HL-60 (cell line): Measurements from ENCODE around the gene HACD2.

Source experiments
- DNase-seq, 2 experiments: peaks; one replicate each; pipeline ENCODE4 v3.0.0-alpha.2; 2010 to 2020; ENCODE audit warnings: low read depth in 1 of 2, low spot score in 1 of 2
- H3K27ac ChIP-seq: fragments of 250-450 bp; sonication (Bioruptor Pico); replicated peaks from 2 replicates; pipeline ENCODE4 v1.5.1; 2020; ENCODE audit warnings: mild to moderate bottlenecking, moderate library complexity
- H3K27me3 ChIP-seq: fragments of 250-450 bp; sonication (Bioruptor Pico); 2 replicates; pipeline ENCODE4 v1.5.1; 2021; ENCODE audit warnings: mild to moderate bottlenecking, moderate library complexity; ENCODE audit not compliant: insufficient read depth, poor library complexity, severe bottlenecking
- H3K4me3 ChIP-seq: replicated peaks from 2 replicates; pipeline ENCODE4 v1.5.1; 2011; ENCODE audit warnings: mild to moderate bottlenecking, control low read depth, low read length; ENCODE audit not compliant: insufficient read depth
- GABPA ChIP-seq: IDR thresholded peaks from 2 replicates; pipeline ENCODE4 v1.6.1; 2012; ENCODE audit warnings: low read depth
- POLR2AphosphoS5 ChIP-seq: IDR thresholded peaks from 2 replicates; pipeline ENCODE4 v1.6.1; 2012; ENCODE audit warnings: low read depth
- SPI1 ChIP-seq: IDR thresholded peaks from 2 replicates; pipeline ENCODE4 v1.6.1; 2012; ENCODE audit warnings: low read depth, mild to moderate bottlenecking, borderline replicate concordance
- TF ChIP-seq, protein P1 (sequence below): IDR thresholded peaks from one replicate; pipeline ENCODE4 v1.5.1; 2011; ENCODE audit warnings: low read length, control low read depth, inconsistent platforms; ENCODE audit not compliant: insufficient read depth
- TF ChIP-seq, protein P2 (sequence below): IDR thresholded peaks from 2 replicates; pipeline ENCODE4 v1.6.1; 2012; ENCODE audit warnings: low read depth; ENCODE audit not compliant: insufficient replicate concordance

HACD2 gene

GRCh38 chr3:123526474-123526873, 58.4 kb downstream of the HACD2 start:
- H3K27ac ChIP-seq = no peak overlapping the region
- DNase-seq = no peak
- TF ChIP-seq, protein P1, sequence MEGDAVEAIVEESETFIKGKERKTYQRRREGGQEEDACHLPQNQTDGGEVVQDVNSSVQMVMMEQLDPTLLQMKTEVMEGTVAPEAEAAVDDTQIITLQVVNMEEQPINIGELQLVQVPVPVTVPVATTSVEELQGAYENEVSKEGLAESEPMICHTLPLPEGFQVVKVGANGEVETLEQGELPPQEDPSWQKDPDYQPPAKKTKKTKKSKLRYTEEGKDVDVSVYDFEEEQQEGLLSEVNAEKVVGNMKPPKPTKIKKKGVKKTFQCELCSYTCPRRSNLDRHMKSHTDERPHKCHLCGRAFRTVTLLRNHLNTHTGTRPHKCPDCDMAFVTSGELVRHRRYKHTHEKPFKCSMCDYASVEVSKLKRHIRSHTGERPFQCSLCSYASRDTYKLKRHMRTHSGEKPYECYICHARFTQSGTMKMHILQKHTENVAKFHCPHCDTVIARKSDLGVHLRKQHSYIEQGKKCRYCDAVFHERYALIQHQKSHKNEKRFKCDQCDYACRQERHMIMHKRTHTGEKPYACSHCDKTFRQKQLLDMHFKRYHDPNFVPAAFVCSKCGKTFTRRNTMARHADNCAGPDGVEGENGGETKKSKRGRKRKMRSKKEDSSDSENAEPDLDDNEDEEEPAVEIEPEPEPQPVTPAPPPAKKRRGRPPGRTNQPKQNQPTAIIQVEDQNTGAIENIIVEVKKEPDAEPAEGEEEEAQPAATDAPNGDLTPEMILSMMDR = no peak
- TF ChIP-seq SPI1 (no peak), GABPA (no peak), POLR2AphosphoS5 (no peak)
- TF ChIP-seq, protein P2, sequence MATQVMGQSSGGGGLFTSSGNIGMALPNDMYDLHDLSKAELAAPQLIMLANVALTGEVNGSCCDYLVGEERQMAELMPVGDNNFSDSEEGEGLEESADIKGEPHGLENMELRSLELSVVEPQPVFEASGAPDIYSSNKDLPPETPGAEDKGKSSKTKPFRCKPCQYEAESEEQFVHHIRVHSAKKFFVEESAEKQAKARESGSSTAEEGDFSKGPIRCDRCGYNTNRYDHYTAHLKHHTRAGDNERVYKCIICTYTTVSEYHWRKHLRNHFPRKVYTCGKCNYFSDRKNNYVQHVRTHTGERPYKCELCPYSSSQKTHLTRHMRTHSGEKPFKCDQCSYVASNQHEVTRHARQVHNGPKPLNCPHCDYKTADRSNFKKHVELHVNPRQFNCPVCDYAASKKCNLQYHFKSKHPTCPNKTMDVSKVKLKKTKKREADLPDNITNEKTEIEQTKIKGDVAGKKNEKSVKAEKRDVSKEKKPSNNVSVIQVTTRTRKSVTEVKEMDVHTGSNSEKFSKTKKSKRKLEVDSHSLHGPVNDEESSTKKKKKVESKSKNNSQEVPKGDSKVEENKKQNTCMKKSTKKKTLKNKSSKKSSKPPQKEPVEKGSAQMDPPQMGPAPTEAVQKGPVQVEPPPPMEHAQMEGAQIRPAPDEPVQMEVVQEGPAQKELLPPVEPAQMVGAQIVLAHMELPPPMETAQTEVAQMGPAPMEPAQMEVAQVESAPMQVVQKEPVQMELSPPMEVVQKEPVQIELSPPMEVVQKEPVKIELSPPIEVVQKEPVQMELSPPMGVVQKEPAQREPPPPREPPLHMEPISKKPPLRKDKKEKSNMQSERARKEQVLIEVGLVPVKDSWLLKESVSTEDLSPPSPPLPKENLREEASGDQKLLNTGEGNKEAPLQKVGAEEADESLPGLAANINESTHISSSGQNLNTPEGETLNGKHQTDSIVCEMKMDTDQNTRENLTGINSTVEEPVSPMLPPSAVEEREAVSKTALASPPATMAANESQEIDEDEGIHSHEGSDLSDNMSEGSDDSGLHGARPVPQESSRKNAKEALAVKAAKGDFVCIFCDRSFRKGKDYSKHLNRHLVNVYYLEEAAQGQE = no peak

GRCh38 chr3:123525433-123525832, 59.4 kb downstream of the HACD2 start:
- Histone ChIP-seq H3K27me3 (no peaks in the 10 kb centered on the region), H3K4me3 (no peak overlapping the region), H3K27ac (no peak overlapping the region)
- DNase-seq = no peak
- no peak for TF ChIP-seq POLR2AphosphoS5
- TF ChIP-seq, protein P2 = no peak
- TF ChIP-seq, protein P1 = no peak
- no peak for TF ChIP-seq GABPA

More at GRCh38 chr3:123526474-123526873, 58.4 kb downstream of the HACD2 start:
- H3K4me3 ChIP-seq = no peak overlapping the region
- H3K27me3 ChIP-seq = no peaks in the 10 kb centered on the region

GRCh38 chr3:123524981-123525380, 59.9 kb downstream of the HACD2 start:
- TF ChIP-seq SPI1 (no peak), GABPA (no peak), POLR2AphosphoS5 (no peak)
- TF ChIP-seq, protein P1 = no peak
- TF ChIP-seq, protein P2 = no peak
- no peak for DNase-seq
- no peak overlapping the region for H3K27ac ChIP-seq
- H3K27me3 ChIP-seq = no peaks in the 10 kb centered on the region
- H3K4me3 ChIP-seq = no peak overlapping the region
